Measurements from ENCODE around the gene PSMB10.
"Not testable (repeated sequence)": the region's sequence is repeated elsewhere in the genome, so short reads cannot be mapped to it uniquely, and the experiment has no call there.

Gene PSMB10

DNA sequence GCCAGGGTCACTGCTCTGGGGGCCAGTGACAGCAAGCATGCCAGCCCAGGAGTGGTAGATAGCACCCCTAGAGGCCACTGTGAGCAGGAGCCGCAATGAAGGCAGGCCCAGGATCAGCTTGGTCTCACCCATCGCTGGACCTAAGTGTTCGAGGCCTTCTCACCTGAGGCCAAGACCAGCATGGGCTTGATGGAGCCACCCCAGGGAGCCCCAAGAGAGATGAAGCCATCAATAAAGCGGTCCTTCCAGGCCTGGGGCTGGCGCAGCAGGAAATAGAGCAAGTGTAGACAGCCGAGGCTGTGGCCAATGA lies 5.5 kb upstream of the PSMB10 start:
- TF ChIP-seq, protein P1, sequence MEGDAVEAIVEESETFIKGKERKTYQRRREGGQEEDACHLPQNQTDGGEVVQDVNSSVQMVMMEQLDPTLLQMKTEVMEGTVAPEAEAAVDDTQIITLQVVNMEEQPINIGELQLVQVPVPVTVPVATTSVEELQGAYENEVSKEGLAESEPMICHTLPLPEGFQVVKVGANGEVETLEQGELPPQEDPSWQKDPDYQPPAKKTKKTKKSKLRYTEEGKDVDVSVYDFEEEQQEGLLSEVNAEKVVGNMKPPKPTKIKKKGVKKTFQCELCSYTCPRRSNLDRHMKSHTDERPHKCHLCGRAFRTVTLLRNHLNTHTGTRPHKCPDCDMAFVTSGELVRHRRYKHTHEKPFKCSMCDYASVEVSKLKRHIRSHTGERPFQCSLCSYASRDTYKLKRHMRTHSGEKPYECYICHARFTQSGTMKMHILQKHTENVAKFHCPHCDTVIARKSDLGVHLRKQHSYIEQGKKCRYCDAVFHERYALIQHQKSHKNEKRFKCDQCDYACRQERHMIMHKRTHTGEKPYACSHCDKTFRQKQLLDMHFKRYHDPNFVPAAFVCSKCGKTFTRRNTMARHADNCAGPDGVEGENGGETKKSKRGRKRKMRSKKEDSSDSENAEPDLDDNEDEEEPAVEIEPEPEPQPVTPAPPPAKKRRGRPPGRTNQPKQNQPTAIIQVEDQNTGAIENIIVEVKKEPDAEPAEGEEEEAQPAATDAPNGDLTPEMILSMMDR (IDR thresholded peaks at IDR 0.05; ENCODE audit: extremely low read depth, insufficient read depth, missing control alignments): peak; percentile 72
- DNase-seq (ENCODE audit: low spot score): peak; percentile 77

DNA sequence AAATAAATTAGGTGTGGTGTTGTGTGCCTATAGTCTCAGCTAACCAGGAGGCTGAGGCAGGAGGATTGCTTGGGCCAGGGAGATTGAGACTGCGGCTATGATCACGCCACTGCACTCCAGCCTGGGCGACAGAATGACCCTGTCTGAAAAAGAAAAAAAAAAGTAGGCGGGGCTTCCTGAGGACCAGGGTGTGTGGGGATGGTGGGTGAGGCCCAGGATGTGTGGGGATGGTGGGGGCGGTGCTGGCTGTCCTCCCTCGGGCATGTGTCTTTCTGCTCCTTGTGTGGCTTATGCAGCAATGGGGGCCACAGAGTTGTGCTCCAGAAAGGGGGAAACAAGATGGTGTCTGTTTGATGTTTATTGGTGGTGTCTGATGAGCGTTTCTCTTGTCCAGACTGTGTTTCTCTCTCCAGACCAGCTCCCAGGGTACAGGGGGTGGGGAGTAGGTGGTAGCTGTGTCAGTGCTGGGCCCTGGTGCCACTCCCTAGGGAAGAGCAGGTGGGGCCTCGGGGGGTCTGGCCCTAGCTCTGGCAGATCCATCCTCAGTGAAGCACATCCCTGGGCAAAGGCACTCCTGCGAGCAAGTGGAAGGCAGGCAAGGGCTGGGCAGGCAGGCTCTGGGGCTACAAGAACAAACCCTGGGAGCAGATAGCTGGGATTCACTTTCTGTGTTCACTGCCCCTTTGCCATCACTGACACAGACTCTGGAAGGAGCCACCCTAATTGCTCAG lies 5.0 kb upstream of the PSMB10 start:
- DNase-seq (ENCODE audit: low spot score): no peak
- TF ChIP-seq, protein P1 (IDR thresholded peaks at IDR 0.05; ENCODE audit: extremely low read depth, insufficient read depth, missing control alignments): no peak

More for the DNA sequence above, 5.5 kb upstream of the PSMB10 start:
- in situ Hi-C loops (cut with MboI; ENCODE audit: low pct_unique_long_range_greater_than_20kb, low sequenced_read_pairs, unreplicated experiment): no loop called here

DNA sequence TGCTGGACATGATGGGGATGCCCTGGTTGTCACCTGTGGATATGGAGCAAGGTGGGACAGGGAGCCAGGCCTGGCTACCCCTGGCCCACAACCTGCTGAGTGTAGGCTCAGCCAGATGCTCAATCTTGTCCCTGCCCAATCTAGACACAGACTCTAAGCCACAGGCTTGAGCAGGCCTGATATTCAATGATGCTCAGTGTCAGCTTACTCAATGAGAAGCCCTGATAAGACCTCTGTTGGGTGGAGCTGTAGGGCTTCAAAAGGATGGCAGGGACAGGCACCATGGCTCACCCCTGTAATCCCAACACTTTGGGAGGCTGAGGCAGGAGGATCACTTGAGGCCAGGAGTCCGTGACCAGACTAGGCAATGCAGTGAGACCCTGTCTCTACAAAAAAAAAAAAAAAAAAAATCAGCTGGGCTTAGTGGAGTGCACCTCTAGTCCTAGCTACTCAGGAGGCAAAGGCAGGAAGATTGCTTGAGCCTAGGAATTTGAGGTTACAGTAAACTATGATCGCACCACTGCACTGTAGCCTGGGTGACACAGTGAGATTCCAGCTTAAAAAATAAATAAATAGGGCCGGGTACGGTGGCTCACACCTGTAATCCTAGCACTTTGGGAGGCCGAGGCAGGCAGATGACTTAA lies 3.9 kb upstream of the PSMB10 start:
- in situ Hi-C loops (cut with MboI; ENCODE audit: low pct_unique_long_range_greater_than_20kb, low sequenced_read_pairs, unreplicated experiment): no loop called here
- no peak for DNase-seq (ENCODE audit: low spot score)
- TF ChIP-seq, protein P1 (IDR thresholded peaks at IDR 0.05; ENCODE audit: extremely low read depth, insufficient read depth, missing control alignments): no peak

More for the DNA sequence above, 5.0 kb upstream of the PSMB10 start:
- in situ Hi-C loops (cut with MboI; ENCODE audit: low pct_unique_long_range_greater_than_20kb, low sequenced_read_pairs, unreplicated experiment): no loop called here

DNA sequence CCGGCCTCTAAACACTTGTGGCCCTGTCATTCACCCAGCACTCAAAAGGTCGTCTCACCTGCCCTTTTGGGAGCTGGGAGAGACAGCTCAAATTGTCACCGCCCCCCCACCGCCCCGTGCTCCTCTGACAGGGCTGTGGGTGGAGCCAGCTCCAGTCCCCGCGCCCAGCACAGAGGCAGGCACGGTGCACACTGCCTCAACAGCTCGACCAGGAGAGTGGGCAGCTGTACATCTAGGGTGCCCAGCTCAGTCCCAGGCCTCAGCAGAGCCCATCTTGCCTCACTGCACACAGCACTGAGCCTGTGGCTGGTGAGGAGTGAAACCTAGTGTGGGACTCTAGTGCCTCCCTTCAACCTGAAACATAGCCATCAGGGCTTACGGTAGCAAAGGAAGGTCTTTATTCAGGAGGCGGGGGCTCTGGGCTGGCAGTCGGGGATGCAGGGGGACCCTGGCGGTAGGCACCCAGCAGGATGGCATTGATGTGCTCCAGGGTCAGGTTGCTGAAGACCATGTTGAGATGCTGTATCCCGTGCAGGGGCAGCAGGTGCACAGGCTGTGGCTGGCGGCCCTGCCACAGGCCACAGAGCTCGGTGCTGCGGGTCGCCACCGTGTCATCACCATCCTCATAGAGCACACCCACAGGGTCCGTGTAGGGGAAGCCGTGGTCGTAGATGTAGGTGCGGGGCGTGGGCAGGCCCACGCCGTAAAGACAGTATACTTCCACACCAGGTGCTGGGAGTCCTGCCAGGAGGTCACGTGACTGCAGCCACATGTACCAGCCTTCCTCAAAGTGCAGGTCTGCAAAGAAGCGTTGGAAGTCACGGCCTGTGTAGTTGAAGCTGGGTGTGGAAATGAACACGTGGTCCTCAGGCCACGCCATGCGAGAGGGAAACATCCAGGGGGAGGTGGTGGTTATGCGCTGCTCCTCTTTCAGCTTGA lies 3.1 kb upstream of the PSMB10 start:
- TF ChIP-seq, protein P1 (IDR thresholded peaks at IDR 0.05; ENCODE audit: extremely low read depth, insufficient read depth, missing control alignments): no peak
- no peak for DNase-seq (ENCODE audit: low spot score)
- in situ Hi-C loops (cut with MboI; ENCODE audit: low pct_unique_long_range_greater_than_20kb, low sequenced_read_pairs, unreplicated experiment): no loop called here

DNA sequence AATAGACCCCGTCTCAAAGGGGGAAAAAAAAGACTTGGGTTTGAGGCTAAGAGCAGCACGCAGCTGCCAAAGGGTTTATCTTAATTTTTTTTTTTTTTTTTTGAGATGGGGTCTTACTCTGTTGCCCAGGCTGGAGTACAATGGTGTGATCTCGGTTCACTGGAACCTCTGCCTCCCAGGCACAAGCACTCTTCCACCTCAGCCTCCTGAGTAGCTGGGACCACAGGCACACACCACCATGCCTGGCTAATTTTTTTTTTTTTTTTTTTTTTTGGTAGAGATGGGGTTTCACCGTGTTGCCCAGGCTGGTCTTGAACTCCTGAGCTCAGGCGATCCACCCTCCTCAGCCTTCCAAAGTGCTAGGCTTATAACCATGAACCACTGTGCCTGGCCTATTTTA lies 1.1 kb upstream of the PSMB10 start:
- in situ Hi-C loops (cut with MboI; ENCODE audit: low pct_unique_long_range_greater_than_20kb, low sequenced_read_pairs, unreplicated experiment); DNase-seq (ENCODE audit: low spot score): not testable (repeated sequence)

DNA sequence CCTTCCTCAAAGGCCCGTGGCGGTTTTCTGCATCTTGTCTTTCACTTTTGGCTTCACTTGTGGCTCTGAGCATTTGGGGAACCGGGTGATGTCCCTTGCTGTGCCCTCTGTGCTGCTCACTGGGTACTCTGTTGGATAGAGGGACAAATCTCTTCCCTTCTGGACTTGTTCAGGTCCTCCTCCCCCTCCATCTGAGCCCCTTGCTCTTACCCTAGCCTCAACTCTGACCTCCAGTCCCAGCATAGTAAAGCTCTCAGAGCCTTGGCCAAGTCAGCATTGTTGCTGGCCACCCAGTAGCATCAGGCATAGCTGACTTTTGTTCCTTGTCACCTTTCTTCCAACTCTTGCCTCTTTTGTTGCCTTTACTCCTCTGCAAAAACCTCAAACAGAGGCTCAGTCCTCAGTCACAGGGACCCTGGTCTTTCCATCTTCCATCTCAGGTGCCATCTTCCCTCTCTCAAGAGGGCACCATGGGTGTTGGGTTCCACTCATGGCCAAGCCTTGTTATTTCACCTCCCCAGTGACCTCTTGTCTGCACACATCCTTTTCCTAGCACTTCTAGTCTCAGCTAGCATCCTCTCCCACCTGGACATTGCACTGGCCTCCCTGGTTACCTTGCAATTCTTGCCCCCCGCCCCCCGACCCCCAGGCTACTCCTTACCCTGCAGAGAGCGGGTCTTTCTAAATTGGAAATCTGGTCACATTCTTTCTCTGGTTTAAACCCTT lies 393 bp upstream of the PSMB10 start:
- DNase-seq (ENCODE audit: low spot score): peak; percentile 94
- TF ChIP-seq, protein P1 (IDR thresholded peaks at IDR 0.05; ENCODE audit: extremely low read depth, insufficient read depth, missing control alignments): no peak
- in situ Hi-C loops (cut with MboI; ENCODE audit: low pct_unique_long_range_greater_than_20kb, low sequenced_read_pairs, unreplicated experiment): no loop called here

All from GM13977 (cell line).